DMS79 treated with DMSO at 0.1 percent for 48 hours (cell line): ENCODE measurements around the gene RNF207.

ENCODE experiments used
- DNase-seq: peaks from one replicate; lab custom pipeline; 2025; lab: John Stamatoyannopoulos, UW

The RNF207 gene

DNA sequence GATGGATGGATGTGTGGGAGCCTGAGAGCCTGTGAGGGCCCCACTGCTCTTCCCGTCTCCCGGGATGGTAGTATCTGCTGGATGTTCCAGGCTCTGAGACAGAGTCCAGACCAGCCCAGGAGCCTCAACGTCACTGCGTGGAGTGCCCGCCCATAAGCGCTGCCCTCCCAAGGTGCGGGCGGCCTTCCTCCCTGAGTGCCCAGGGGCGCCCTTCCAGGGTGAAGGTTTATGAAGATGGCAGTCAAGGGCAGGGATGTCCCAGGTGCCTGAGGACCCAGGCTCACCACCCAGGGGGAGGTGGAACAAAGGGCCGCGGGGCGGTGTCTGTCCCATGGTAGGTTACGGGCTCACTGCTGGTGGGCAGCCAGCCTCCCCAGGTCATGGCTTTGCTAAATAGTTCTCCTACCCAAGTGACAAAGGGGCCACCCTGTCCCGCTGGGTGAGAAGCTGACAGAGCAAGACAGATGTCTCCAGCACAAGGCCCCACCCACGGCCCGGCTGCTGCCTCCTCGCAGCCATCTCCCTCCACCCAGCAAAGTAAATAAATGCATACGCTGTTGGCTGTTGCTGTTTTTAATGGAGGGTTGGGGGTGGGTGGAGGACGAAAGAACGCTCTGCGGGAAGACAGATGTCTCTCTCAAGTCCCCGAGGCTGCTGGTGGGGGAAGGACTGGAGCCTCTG lies 63.9 kb downstream of the RNF207 start:
- no peak for DNase-seq

- no peak for DNase-seq
Measured at GRCh38 chr1:6270401-6270800, 64.5 kb downstream of the RNF207 start.
